Neural cell (in vitro differentiated cells): Measurements from ENCODE around the gene TBC1D32. TPM values are rescaled to one million over a fixed set of nuclear protein-coding genes. Genes with fewer than 3 reads are reported as not detected.

ENCODE experiments used
- H2AFZ ChIP-seq: fragments of 200-600, 300-800 bp; sonication (generic), shearing (Covaris generic); 2 replicates; pipeline ENCODE4 v1.6.0; 2014; ENCODE audit warnings: low read depth, mild to moderate bottlenecking, antibody characterized with exemption, low read length, moderate library complexity
- H3F3A ChIP-seq: fragments of 200-600 bp; shearing (Covaris generic); 2 replicates; pipeline ENCODE4 v1.6.1; 2016; ENCODE audit warnings: mild to moderate bottlenecking, moderate library complexity, mixed read lengths, antibody characterized with exemption, low read length; ENCODE audit not compliant: insufficient read depth, poor library complexity, severe bottlenecking
- H3K27ac ChIP-seq: fragments of 200-600, 300-800 bp; sonication (generic), shearing (Covaris generic); 2 replicates; pipeline ENCODE4 v1.5.1; 2014; ENCODE audit warnings: mild to moderate bottlenecking, low read length, moderate library complexity
- H3K27me3 ChIP-seq: fragments of 300-800, 200-600 bp; sonication (generic), shearing (Covaris generic); 2 replicates; pipeline ENCODE4 v1.6.0; 2014; ENCODE audit warnings: mild to moderate bottlenecking, low read depth, low read length, moderate library complexity; ENCODE audit not compliant: insufficient read depth
- H3K36me3 ChIP-seq: fragments of 300-800, 200-600 bp; sonication (generic), shearing (Covaris generic); 2 replicates; pipeline ENCODE4 v1.5.1; 2014; ENCODE audit warnings: mild to moderate bottlenecking, antibody characterized with exemption, low read length, moderate library complexity; ENCODE audit not compliant: insufficient read depth
- H3K4me2 ChIP-seq: fragments of 300-800, 200-600 bp; sonication (generic), shearing (Covaris generic); 2 replicates; pipeline ENCODE4 v1.6.0; 2014; ENCODE audit warnings: mild to moderate bottlenecking, low read length
- H3K4me3 ChIP-seq: fragments of 300-800, 200-600 bp; sonication (generic), shearing (Covaris generic); 2 replicates; pipeline ENCODE4 v1.5.1; 2014; ENCODE audit warnings: mild to moderate bottlenecking, low read length, moderate library complexity
- H3K79me2 ChIP-seq: fragments of 200-600 bp; shearing (Covaris generic); replicated peaks from 2 replicates; pipeline ENCODE4 v1.6.0; 2014; ENCODE audit warnings: mild to moderate bottlenecking, low read length, moderate library complexity; ENCODE audit not compliant: insufficient read depth
- H3K9ac ChIP-seq: fragments of 300-800, 200-600 bp; sonication (generic), shearing (Covaris generic); 2 replicates; pipeline ENCODE4 v1.6.1; 2016; ENCODE audit warnings: mild to moderate bottlenecking, low read length, mixed read lengths
- H3K9me2 ChIP-seq: fragments of 200-600 bp; shearing (Covaris generic); 2 replicates; pipeline ENCODE4 v1.6.1; 2016; ENCODE audit warnings: mild to moderate bottlenecking, low read length, mixed read lengths; ENCODE audit not compliant: insufficient read depth
- H3K9me3 ChIP-seq: fragments of 200-600, 300-800 bp; sonication (generic), shearing (Covaris generic); 2 replicates; pipeline ENCODE4 v1.6.1; 2016; ENCODE audit warnings: mild to moderate bottlenecking, mixed run types, low read length, moderate library complexity, mixed read lengths
- H4K20me1 ChIP-seq: fragments of 200-600 bp; shearing (Covaris generic); 2 replicates; pipeline ENCODE4 v1.6.1; 2016; ENCODE audit warnings: mild to moderate bottlenecking, mixed run types; ENCODE audit not compliant: insufficient read depth
- CTCF ChIP-seq: fragments of 450-650 bp; IDR thresholded peaks from 2 replicates; pipeline ENCODE4 v1.5.1; 2014; ENCODE audit warnings: antibody characterized with exemption, mild to moderate bottlenecking, moderate library complexity; ENCODE audit not compliant: poor library complexity, severe bottlenecking
- EP300 ChIP-seq: fragments of 450-650 bp; conservative IDR thresholded peaks from 2 replicates; pipeline ENCODE4 v1.6.1; 2014; ENCODE audit warnings: antibody characterized with exemption, mild to moderate bottlenecking, moderate library complexity; ENCODE audit not compliant: poor library complexity, severe bottlenecking
- EZH2 ChIP-seq: fragments of 200-600, 300-800 bp; shearing (Covaris generic), sonication (generic); IDR thresholded peaks from 2 replicates; pipeline ENCODE4 v1.6.1; 2014; ENCODE audit warnings: antibody characterized with exemption, low read length, borderline replicate concordance, mild to moderate bottlenecking; ENCODE audit not compliant: insufficient read depth, poor library complexity, severe bottlenecking
- MXI1 ChIP-seq: fragments of 450-650 bp; conservative IDR thresholded peaks from 2 replicates; pipeline ENCODE4 v1.6.1; 2014; ENCODE audit warnings: antibody characterized with exemption, mild to moderate bottlenecking; ENCODE audit not compliant: poor library complexity, severe bottlenecking
- POLR2AphosphoS5 ChIP-seq: IDR thresholded peaks from 2 replicates; pipeline ENCODE4 v1.6.1; 2012
- REST ChIP-seq: IDR thresholded peaks from 2 replicates; pipeline ENCODE4 v1.6.1; 2012; ENCODE audit warnings: borderline replicate concordance
- SMC3 ChIP-seq: fragments of 450-650 bp; conservative IDR thresholded peaks from 2 replicates; pipeline ENCODE4 v1.6.1; 2014; ENCODE audit warnings: antibody characterized with exemption, mild to moderate bottlenecking, moderate library complexity; ENCODE audit not compliant: poor library complexity
- polyA plus RNA-seq: library from polyadenylated mRNA; depleted of rRNA; stranded (reverse); fragments of >200 nt; gene quantifications from 2 replicates; pipeline ENCODE4 v1.2.3, GENCODE V29; 2014

TBC1D32 gene
- polyA plus RNA-seq, 1 donor from 2014 or later, result 33.2 TPM

- Histone ChIP-seq H3K27me3 (no peaks in the 10 kb centered on the region), H3K9me2 (no peaks in the 10 kb centered on the region), H3K4me2 (no peak overlapping the region), H3K36me3 (no peaks in the 10 kb centered on the region), H3K9ac (no peak overlapping the region), H3K9me3 (no peaks in the 10 kb centered on the region), H3K27ac (no peak overlapping the region), H4K20me1 (no peaks in the 10 kb centered on the region), H2AFZ (no peak overlapping the region), H3F3A (no peaks in the 10 kb centered on the region), H3K4me3 (no peak overlapping the region), H3K79me2 (no peaks in the 10 kb centered on the region)
- TF ChIP-seq POLR2AphosphoS5 (no peak), MXI1 (no peak), EZH2 (no peak)
Measured at GRCh38 chr6:121142093-121142492, 192.2 kb downstream of the TBC1D32 start.

GRCh38 chr6:121135425-121135824, 198.9 kb downstream of the TBC1D32 start:
- TF ChIP-seq REST (no peak), SMC3 (no peak), EP300 (no peak)
- no peak overlapping the region for H2AFZ ChIP-seq
- H3K9me2 ChIP-seq, result no peaks in the 10 kb centered on the region
- H3K27me3 ChIP-seq, result no peaks in the 10 kb centered on the region
- no peaks in the 10 kb centered on the region for H3F3A ChIP-seq
- no peaks in the 10 kb centered on the region for H3K36me3 ChIP-seq
- H3K4me3 ChIP-seq, result no peak overlapping the region
- H3K9ac ChIP-seq, result no peak overlapping the region
- no peak overlapping the region for H3K4me2 ChIP-seq
- no peak overlapping the region for H3K27ac ChIP-seq
- H3K9me3 ChIP-seq, result no peaks in the 10 kb centered on the region
- H4K20me1 ChIP-seq, result no peaks in the 10 kb centered on the region
- H3K79me2 ChIP-seq, result no peaks in the 10 kb centered on the region

GRCh38 chr6:121134922-121135321, 199.4 kb downstream of the TBC1D32 start:
- Histone ChIP-seq H3K9me2 (no peaks in the 10 kb centered on the region), H2AFZ (no peak overlapping the region), H3K27me3 (no peaks in the 10 kb centered on the region), H3K27ac (no peak overlapping the region), H4K20me1 (no peaks in the 10 kb centered on the region), H3K4me2 (no peak overlapping the region), H3F3A (no peaks in the 10 kb centered on the region), H3K9me3 (no peaks in the 10 kb centered on the region), H3K36me3 (no peaks in the 10 kb centered on the region), H3K9ac (no peak overlapping the region), H3K4me3 (no peak overlapping the region), H3K79me2 (no peaks in the 10 kb centered on the region)
- TF ChIP-seq CTCF (no peak), REST (no peak), MXI1 (no peak), EP300 (no peak)
